Measurements from ENCODE around the gene ATP2B2.

GRCh38 chr3:10455545-10455914 lies 49.9 kb downstream of the ATP2B2 start:
- TF ChIP-seq, protein P1, sequence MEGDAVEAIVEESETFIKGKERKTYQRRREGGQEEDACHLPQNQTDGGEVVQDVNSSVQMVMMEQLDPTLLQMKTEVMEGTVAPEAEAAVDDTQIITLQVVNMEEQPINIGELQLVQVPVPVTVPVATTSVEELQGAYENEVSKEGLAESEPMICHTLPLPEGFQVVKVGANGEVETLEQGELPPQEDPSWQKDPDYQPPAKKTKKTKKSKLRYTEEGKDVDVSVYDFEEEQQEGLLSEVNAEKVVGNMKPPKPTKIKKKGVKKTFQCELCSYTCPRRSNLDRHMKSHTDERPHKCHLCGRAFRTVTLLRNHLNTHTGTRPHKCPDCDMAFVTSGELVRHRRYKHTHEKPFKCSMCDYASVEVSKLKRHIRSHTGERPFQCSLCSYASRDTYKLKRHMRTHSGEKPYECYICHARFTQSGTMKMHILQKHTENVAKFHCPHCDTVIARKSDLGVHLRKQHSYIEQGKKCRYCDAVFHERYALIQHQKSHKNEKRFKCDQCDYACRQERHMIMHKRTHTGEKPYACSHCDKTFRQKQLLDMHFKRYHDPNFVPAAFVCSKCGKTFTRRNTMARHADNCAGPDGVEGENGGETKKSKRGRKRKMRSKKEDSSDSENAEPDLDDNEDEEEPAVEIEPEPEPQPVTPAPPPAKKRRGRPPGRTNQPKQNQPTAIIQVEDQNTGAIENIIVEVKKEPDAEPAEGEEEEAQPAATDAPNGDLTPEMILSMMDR (IDR thresholded peaks at IDR 0.05), result no peak
- no peak for TF ChIP-seq POLR2A (IDR thresholded peaks at IDR 0.05)
- TF ChIP-seq EP300 (IDR thresholded peaks at IDR 0.05; ENCODE audit: low read depth), result no peak

Measured in transverse colon (tissue), 3 donors.